ENCODE data around the gene CCDC167.

The CCDC167 gene

GRCh38 chr6:37474316-37474715 is 25.4 kb downstream of the CCDC167 start:
- no peaks in the 10 kb centered on the region for H3K9me2 ChIP-seq (replicated peaks; ENCODE audit: control insufficient read depth, low read length)
- no peak for TF ChIP-seq CTCF (IDR thresholded peaks at IDR 0.05; ENCODE audit: low read depth, low read length, poor library complexity, severe bottlenecking)
- no peak for TF ChIP-seq EZH2phosphoT487 (IDR thresholded peaks at IDR 0.05; ENCODE audit: borderline replicate concordance, low read length)
- no peaks in the 10 kb centered on the region for H3K27me3 ChIP-seq (ENCODE audit: control insufficient read depth, low read length)
- peaks cover 54% of the 10 kb centered on the region for H3K36me3 ChIP-seq (ENCODE audit: control insufficient read depth, low read length)
- no peaks in the 10 kb centered on the region for H3K9me3 ChIP-seq (ENCODE audit: control insufficient read depth, insufficient read depth, low read length)
- no peaks in the 10 kb centered on the region for H3F3A ChIP-seq (ENCODE audit: control insufficient read depth, insufficient read depth)
- H3K4me2 ChIP-seq (ENCODE audit: low read length) = no peak overlapping the region
- no peaks in the 10 kb centered on the region for H4K20me1 ChIP-seq (ENCODE audit: control insufficient read depth, insufficient read depth, low read depth, low read length)
- H3K4me1 ChIP-seq (ENCODE audit: control insufficient read depth, low read length) = no peaks in the 10 kb centered on the region
- no peaks in the 10 kb centered on the region for H3K79me2 ChIP-seq (ENCODE audit: control insufficient read depth, low read length)
- H3K4me3 ChIP-seq (ENCODE audit: low read length) = no peak overlapping the region
- H3K27ac ChIP-seq (ENCODE audit: low read depth, low read length) = no peak overlapping the region

- Histone ChIP-seq H3K9me3 (ENCODE audit: control insufficient read depth, insufficient read depth, low read length) (no peaks in the 10 kb centered on the region), H3K4me2 (ENCODE audit: low read length) (no peak overlapping the region), H3K79me2 (ENCODE audit: control insufficient read depth, low read length) (no peaks in the 10 kb centered on the region), H3F3A (ENCODE audit: control insufficient read depth, insufficient read depth) (no peaks in the 10 kb centered on the region), H3K36me3 (ENCODE audit: control insufficient read depth, low read length) (peaks cover 49% of the 10 kb centered on the region), H3K9me2 (replicated peaks; ENCODE audit: control insufficient read depth, low read length) (no peaks in the 10 kb centered on the region), H3K27ac (ENCODE audit: low read depth, low read length) (no peak overlapping the region), H3K4me3 (ENCODE audit: low read length) (no peak overlapping the region), H4K20me1 (ENCODE audit: control insufficient read depth, insufficient read depth, low read depth, low read length) (no peaks in the 10 kb centered on the region), H3K4me1 (ENCODE audit: control insufficient read depth, low read length) (no peaks in the 10 kb centered on the region), H3K27me3 (ENCODE audit: control insufficient read depth, low read length) (no peaks in the 10 kb centered on the region)
- no peak for TF ChIP-seq EZH2phosphoT487 (IDR thresholded peaks at IDR 0.05; ENCODE audit: borderline replicate concordance, low read length)
- no peak for TF ChIP-seq CTCF (IDR thresholded peaks at IDR 0.05; ENCODE audit: low read depth, low read length, poor library complexity, severe bottlenecking)
Measured at GRCh38 chr6:37473364-37474095, 26.2 kb downstream of the CCDC167 start.

- no peaks in the 10 kb centered on the region for H3K4me1 ChIP-seq (ENCODE audit: control insufficient read depth, low read length)
- H3K9me3 ChIP-seq (ENCODE audit: control insufficient read depth, insufficient read depth, low read length) = peaks cover 5% of the 10 kb centered on the region; the same call in 1 of the 2 replicates
- no peak overlapping the region for H3K4me2 ChIP-seq (ENCODE audit: low read length)
- H3K9me2 ChIP-seq (replicated peaks; ENCODE audit: control insufficient read depth, low read length) = no peaks in the 10 kb centered on the region
- H3F3A ChIP-seq (ENCODE audit: control insufficient read depth, insufficient read depth) = no peaks in the 10 kb centered on the region; the same call in 1 of the 2 replicates
- no peak overlapping the region for H3K27ac ChIP-seq (ENCODE audit: low read depth, low read length)
- no peaks in the 10 kb centered on the region for H3K79me2 ChIP-seq (ENCODE audit: control insufficient read depth, low read length)
- H3K36me3 ChIP-seq (ENCODE audit: control insufficient read depth, low read length) = peaks cover 45% of the 10 kb centered on the region
- H3K27me3 ChIP-seq (ENCODE audit: control insufficient read depth, low read length) = no peaks in the 10 kb centered on the region
- no peak for TF ChIP-seq EZH2phosphoT487 (IDR thresholded peaks at IDR 0.05; ENCODE audit: borderline replicate concordance, low read length)
- no peak for TF ChIP-seq CTCF (IDR thresholded peaks at IDR 0.05; ENCODE audit: low read depth, low read length, poor library complexity, severe bottlenecking)
- H3K4me3 ChIP-seq (ENCODE audit: low read length) = no peak overlapping the region
- no peaks in the 10 kb centered on the region for H4K20me1 ChIP-seq (ENCODE audit: control insufficient read depth, insufficient read depth, low read depth, low read length)
Measured at GRCh38 chr6:37467718-37468117, 32.0 kb downstream of the CCDC167 start.
